Activated T-helper 1 cell treated with Interleukin-2 at 50 U/mL for 16 hours (primary cell): ENCODE results near the gene FAT1.

ENCODE experiments used
- DNase-seq: peaks from one replicate; pipeline ENCODE4 v3.0.0-alpha.2; 2020; ENCODE audit warnings: low read depth

FAT1 gene

GRCh38 chr4:186725469-186726425 lies 2.1 kb upstream of the FAT1 start:
- DNase-seq, result no peak

GRCh38 chr4:186724864-186725468 lies 1.3 kb upstream of the FAT1 start:
- DNase-seq, result no peak

GRCh38 chr4:186724058-186724863 lies 605 bp upstream of the FAT1 start:
- DNase-seq, result no peak

- no peak for DNase-seq
Observed at GRCh38 chr4:186722796-186723291, 812 bp downstream of the FAT1 start.

- no peak for DNase-seq
Observed at GRCh38 chr4:186719925-186720694, 3.5 kb downstream of the FAT1 start.

GRCh38 chr4:186717556-186717955 lies 6.1 kb downstream of the FAT1 start:
- no peak for DNase-seq

- DNase-seq, result no peak
Observed at GRCh38 chr4:186715077-186715476, 8.6 kb downstream of the FAT1 start.

- DNase-seq, result no peak
Observed at GRCh38 chr4:186714006-186714675, 9.5 kb downstream of the FAT1 start.

- no peak for DNase-seq
Observed at GRCh38 chr4:186712690-186713089, 11.0 kb downstream of the FAT1 start.

- no peak for DNase-seq
Observed at GRCh38 chr4:186710521-186711119, 13.0 kb downstream of the FAT1 start.

GRCh38 chr4:186709517-186709916 lies 14.1 kb downstream of the FAT1 start:
- no peak for DNase-seq

- no peak for DNase-seq
Observed at GRCh38 chr4:186708554-186708953, 15.1 kb downstream of the FAT1 start.

- no peak for DNase-seq
Observed at GRCh38 chr4:186707996-186708395, 15.7 kb downstream of the FAT1 start.

GRCh38 chr4:186707574-186707973 lies 16.1 kb downstream of the FAT1 start:
- DNase-seq, result no peak

- no peak for DNase-seq
Observed at GRCh38 chr4:186704057-186704456, 19.6 kb downstream of the FAT1 start.

- no peak for DNase-seq
Observed at GRCh38 chr4:186703510-186703909, 20.1 kb downstream of the FAT1 start.

- no peak for DNase-seq
Observed at GRCh38 chr4:186702940-186703339, 20.7 kb downstream of the FAT1 start.

- DNase-seq, result no peak
Observed at GRCh38 chr4:186702297-186702696, 21.4 kb downstream of the FAT1 start.

- DNase-seq, result no peak
Observed at GRCh38 chr4:186701788-186702187, 21.9 kb downstream of the FAT1 start.

- no peak for DNase-seq
Observed at GRCh38 chr4:186701273-186701672, 22.4 kb downstream of the FAT1 start.

GRCh38 chr4:186700746-186701145 lies 22.9 kb downstream of the FAT1 start:
- DNase-seq, result no peak
